HCT116 (cell line): ENCODE results near the gene JAM3. TPM values are rescaled to one million over a fixed set of nuclear protein-coding genes. Genes with fewer than 3 reads are reported as not detected.

ENCODE experiments used
- ATAC-seq: fragments of 200-7000 bp; cut with Tn5 transposase; 2 replicates; pipeline ENCODE4 v1.9.1; 2020; ENCODE audit warnings: mild to moderate bottlenecking, moderate library complexity
- BruUV-seq: library from RNA; stranded (reverse); fragments of 400-500 nt; replicated peaks from 2 replicates; lab custom pipeline; 2021; lab: Mats Ljungman, UMichigan
- CTCF ChIA-PET: fragments of 300-600 bp; sonication (Branson Sonifier 250); formaldehyde crosslinking; loops from one replicate; lab custom pipeline; 2021; ENCODE audit warnings: antibody characterized with exemption; lab: Charles Lee
- POLR2A ChIA-PET: fragments of 300-600, 350-600 bp; sonication (Branson Sonifier 250); formaldehyde crosslinking; loops from one replicate; lab custom pipeline; 2021; ENCODE audit warnings: antibody characterized with exemption; lab: Charles Lee
- RAD21 ChIA-PET, 2 experiments: fragments of 300-600 bp; sonication (Branson Sonifier 250); formaldehyde crosslinking; loops; one replicate each; lab custom pipeline; 2023; ENCODE audit warnings: low total read pairs in 2 of 2; ENCODE audit not compliant: uncharacterized antibody in 2 of 2, unreplicated experiment in 2 of 2, low non-redundant PET in 1 of 2; lab: Charles Lee
- DNase-seq: peaks from one replicate; pipeline ENCODE4 v3.0.0-alpha.2; 2010; ENCODE audit warnings: low read depth, low spot score
- H2AFZ ChIP-seq: fragments of 200-600 bp; shearing (Covaris generic), sonication (generic); 2 replicates; pipeline ENCODE4 v1.6.1; 2017; ENCODE audit warnings: low read depth, mixed run types, mixed read lengths, antibody characterized with exemption, low read length; ENCODE audit not compliant: poor library complexity, severe bottlenecking
- H3K27ac ChIP-seq: 2 replicates; pipeline ENCODE4 v1.5.1; 2012; ENCODE audit warnings: low read depth, low read length
- H3K27me3 ChIP-seq: fragments of 200-600 bp; sonication (generic); 2 replicates; pipeline ENCODE4 v1.6.1; 2016; ENCODE audit warnings: mixed run types, low read length, mixed read lengths; ENCODE audit not compliant: insufficient read depth
- H3K36me3 ChIP-seq, 2 experiments: fragments of 200-500 bp in 1 of 2; fragments of 200-600 bp in 1 of 2; sonication (Bioruptor generic) in 1 of 2; sonication (generic) in 1 of 2; 2 replicates each; pipeline versions ENCODE4 v1.5.1 to v1.6.1; 2014 to 2016; ENCODE audit warnings: low read length in 2 of 2, inconsistent platforms in 1 of 2, mixed read lengths in 1 of 2, mixed run types in 1 of 2; ENCODE audit not compliant: insufficient read depth in 2 of 2, control insufficient read depth in 1 of 2
- H3K4me1 ChIP-seq, 2 experiments: fragments of 200-600 bp in 1 of 2; sonication (generic) in 1 of 2; 2 replicates each; pipeline versions ENCODE4 v1.5.1 to v1.6.1; 2012 to 2017; ENCODE audit warnings: low read length in 2 of 2, inconsistent platforms in 1 of 2, mild to moderate bottlenecking in 1 of 2, mixed read lengths in 1 of 2, mixed run types in 1 of 2, moderate library complexity in 1 of 2; ENCODE audit not compliant: insufficient read depth in 2 of 2, control insufficient read depth in 1 of 2
- H3K4me2 ChIP-seq: fragments of 200-600 bp; sonication (generic); 2 replicates; pipeline ENCODE4 v1.6.1; 2017; ENCODE audit warnings: mixed run types, low read length, mixed read lengths
- H3K4me3 ChIP-seq, 2 experiments: fragments of 200-600 bp in 1 of 2; sonication (generic) in 1 of 2; replicated peaks in 1 of 2; 2 replicates each; pipeline ENCODE4 v1.5.1; 2011 to 2016; ENCODE audit warnings: low read length in 2 of 2, control low read depth in 1 of 2, low read depth in 1 of 2, mild to moderate bottlenecking in 1 of 2, mixed read lengths in 1 of 2, mixed run types in 1 of 2
- H3K79me2 ChIP-seq: fragments of 200-600 bp; sonication (generic); 2 replicates; pipeline ENCODE4 v1.6.1; 2017; ENCODE audit warnings: mild to moderate bottlenecking, mixed run types, low read length, moderate library complexity, mixed read lengths; ENCODE audit not compliant: insufficient read depth
- H3K9ac ChIP-seq: fragments of 200-600 bp; sonication (generic); 2 replicates; pipeline ENCODE4 v1.6.1; 2016; ENCODE audit warnings: low read length, mixed read lengths
- H3K9me2 ChIP-seq: fragments of 200-600 bp; sonication (generic), shearing (Covaris generic); 2 replicates; pipeline ENCODE4 v1.6.1; 2017; ENCODE audit warnings: mixed run types, mild to moderate bottlenecking, moderate library complexity; ENCODE audit not compliant: insufficient read depth
- H3K9me3 ChIP-seq, 2 experiments: fragments of 200-500 bp in 1 of 2; fragments of 200-600 bp in 1 of 2; sonication (Bioruptor generic) in 1 of 2; sonication (generic) in 1 of 2; 2 replicates each; pipeline ENCODE4 v1.6.1; 2014 to 2017; ENCODE audit warnings: low read length in 2 of 2, mixed read lengths in 2 of 2, inconsistent platforms in 1 of 2, low read depth in 1 of 2, mild to moderate bottlenecking in 1 of 2, mixed run types in 1 of 2, moderate library complexity in 1 of 2; ENCODE audit not compliant: control insufficient read depth in 1 of 2, insufficient read depth in 1 of 2
- H4K20me1 ChIP-seq: fragments of 200-600 bp; sonication (generic), shearing (Covaris generic); 2 replicates; pipeline ENCODE4 v1.6.1; 2017; ENCODE audit warnings: mixed run types, mild to moderate bottlenecking, moderate library complexity; ENCODE audit not compliant: insufficient read depth
- ATF3 ChIP-seq: IDR thresholded peaks from 2 replicates; pipeline ENCODE4 v1.6.1; 2012
- CBX3 ChIP-seq: IDR thresholded peaks from 2 replicates; pipeline ENCODE4 v1.6.1; 2012; ENCODE audit warnings: low read depth
- CTCF ChIP-seq, 3 experiments: fragments of 200-600 bp in 1 of 3; sonication (generic) in 1 of 3; IDR thresholded peaks in 2 of 3; conservative IDR thresholded peaks in 1 of 3; 2 replicates each; pipeline ENCODE4 v1.5.1; 2012 to 2017; ENCODE audit warnings: low read depth in 2 of 3, low read length in 2 of 3, antibody characterized with exemption in 1 of 3, borderline replicate concordance in 1 of 3, control low read depth in 1 of 3, mild to moderate bottlenecking in 1 of 3, mixed read lengths in 1 of 3, mixed run types in 1 of 3, moderate library complexity in 1 of 3; ENCODE audit not compliant: insufficient read depth in 1 of 3
- ELF1 ChIP-seq: IDR thresholded peaks from 2 replicates; pipeline ENCODE4 v1.6.1; 2012; ENCODE audit warnings: low read depth, borderline replicate concordance
- EZH2 ChIP-seq: fragments of 200-600 bp; sonication (generic); IDR thresholded peaks from 2 replicates; pipeline ENCODE4 v1.6.1; 2017; ENCODE audit warnings: antibody characterized with exemption, mixed run types
- EZH2phosphoT487 ChIP-seq: fragments of 200-600 bp; IDR thresholded peaks from 2 replicates; pipeline ENCODE4 v1.6.1; 2018; ENCODE audit warnings: antibody characterized with exemption, borderline replicate concordance
- FOSL1 ChIP-seq: IDR thresholded peaks from 2 replicates; pipeline ENCODE4 v1.6.1; 2012; ENCODE audit warnings: low read depth
- JUND ChIP-seq: IDR thresholded peaks from 2 replicates; pipeline ENCODE4 v1.6.1; 2012
- MAX ChIP-seq: IDR thresholded peaks from 2 replicates; pipeline ENCODE4 v1.6.1; 2012
- POLR2A ChIP-seq: IDR thresholded peaks from 2 replicates; pipeline ENCODE4 v1.7.0; 2011; ENCODE audit warnings: borderline replicate concordance; ENCODE audit not compliant: insufficient read depth, insufficient read length; ENCODE audit errors: extremely low read depth
- RAD21 ChIP-seq: IDR thresholded peaks from 2 replicates; pipeline ENCODE4 v1.6.1; 2012; ENCODE audit warnings: low read depth, mild to moderate bottlenecking
- SIN3A ChIP-seq: IDR thresholded peaks from 2 replicates; pipeline ENCODE4 v1.6.1; 2012; ENCODE audit warnings: low read depth
- SP1 ChIP-seq: IDR thresholded peaks from 2 replicates; pipeline ENCODE4 v1.6.1; 2012; ENCODE audit warnings: low read depth
- SRF ChIP-seq: IDR thresholded peaks from 2 replicates; pipeline ENCODE4 v1.6.1; 2012; ENCODE audit warnings: low read depth
- TCF7L2 ChIP-seq: IDR thresholded peaks from 2 replicates; pipeline ENCODE4 v1.7.0; 2011; ENCODE audit warnings: borderline replicate concordance, inconsistent platforms; ENCODE audit not compliant: insufficient read depth, insufficient read length; ENCODE audit errors: extremely low read depth
- YY1 ChIP-seq: IDR thresholded peaks from 2 replicates; pipeline ENCODE4 v1.6.1; 2011; ENCODE audit warnings: low read length, low read depth, moderate library complexity, mild to moderate bottlenecking; ENCODE audit not compliant: insufficient replicate concordance; ENCODE audit errors: extremely low read depth
- ZBTB33 ChIP-seq: IDR thresholded peaks from 2 replicates; pipeline ENCODE4 v1.6.1; 2011; ENCODE audit warnings: mild to moderate bottlenecking, low read length, moderate library complexity; ENCODE audit not compliant: insufficient replicate concordance; ENCODE audit errors: extremely low read depth
- ZFX ChIP-seq: fragments of 450-650 bp; IDR thresholded peaks from 2 replicates; pipeline ENCODE4 v1.6.1; 2017
- ZNF274 ChIP-seq: fragments of 200-500 bp; sonication (Bioruptor generic); IDR thresholded peaks from 2 replicates; pipeline ENCODE4 v1.6.1; 2014; ENCODE audit warnings: mild to moderate bottlenecking, low read depth, low read length, inconsistent platforms
- intact Hi-C: fragments of 100-400 bp; cut with micrococcal nuclease; formaldehyde crosslinking; loops from 2 replicates; pipeline ENCODE4 v1.10.0; 2022
- total RNA-seq: library from RNA; stranded (reverse); gene quantifications from one replicate; pipeline ENCODE4 v1.2.1, GENCODE V29; 2021; ENCODE audit not compliant: unreplicated experiment
- TF ChIP-seq, protein P1 (sequence below): IDR thresholded peaks from 2 replicates; pipeline ENCODE4 v1.6.1; 2012; ENCODE audit warnings: low read depth

JAM3 gene
- total RNA-seq, 1 experiment from 2014 or later, result 0.25 TPM

DNA sequence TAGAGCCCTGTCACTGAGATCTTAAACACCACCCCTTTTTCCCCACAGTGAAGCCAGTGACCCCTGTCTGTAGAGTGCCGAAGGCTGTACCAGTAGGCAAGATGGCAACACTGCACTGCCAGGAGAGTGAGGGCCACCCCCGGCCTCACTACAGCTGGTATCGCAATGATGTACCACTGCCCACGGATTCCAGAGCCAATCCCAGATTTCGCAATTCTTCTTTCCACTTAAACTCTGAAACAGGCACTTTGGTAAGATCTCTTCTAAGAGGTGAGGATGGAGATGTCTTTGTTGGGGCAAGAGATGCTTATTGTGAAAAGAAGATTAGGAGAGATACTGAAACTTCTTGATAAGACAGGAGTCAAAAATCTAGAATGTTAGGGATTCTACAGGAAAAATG is 75.9 kb downstream of the JAM3 start:
- no peaks in the 10 kb centered on the region for H3K9me2 ChIP-seq
- ChIA-PET POLR2A (no interaction called here), CTCF (interaction anchor here (1.3 kb wide), 1 partner anchor 94 kb away, joined by 3 read pairs; no protein-coding TSS in a partner anchor), RAD21 (no interaction called here)
- DNase-seq, result no peak
- no peaks in the 10 kb centered on the region for H3K79me2 ChIP-seq
- intact Hi-C loops, result no loop called here
- H3K4me2 ChIP-seq, result no peak overlapping the region
- no peaks in the 10 kb centered on the region for H4K20me1 ChIP-seq
- H2AFZ ChIP-seq, result no peak overlapping the region
- ATAC-seq, result no peak
- no peaks in the 10 kb centered on the region for H3K9me3 ChIP-seq
- no peak overlapping the region for H3K9ac ChIP-seq
- TF ChIP-seq ELF1 (no peak), ATF3 (no peak), SRF (no peak), ZBTB33 (no peak), POLR2A (no peak), MAX (no peak), TCF7L2 (no peak), RAD21 (no peak), CTCF (IDR thresholded peaks at IDR 0.05 in 2 of 3, conservative IDR thresholded peaks at IDR 0.05 in 1 of 3; ENCODE audit: borderline replicate concordance in 1 of 3, insufficient read depth in 1 of 3, low read depth in 2 of 3, low read length in 2 of 3) (no peak), FOSL1 (no peak), CBX3 (no peak), SIN3A (no peak), YY1 (no peak), EZH2phosphoT487 (no peak), SP1 (no peak), JUND (no peak), EZH2 (no peak), ZNF274 (no peak), ZFX (no peak)
- TF ChIP-seq, protein P1, sequence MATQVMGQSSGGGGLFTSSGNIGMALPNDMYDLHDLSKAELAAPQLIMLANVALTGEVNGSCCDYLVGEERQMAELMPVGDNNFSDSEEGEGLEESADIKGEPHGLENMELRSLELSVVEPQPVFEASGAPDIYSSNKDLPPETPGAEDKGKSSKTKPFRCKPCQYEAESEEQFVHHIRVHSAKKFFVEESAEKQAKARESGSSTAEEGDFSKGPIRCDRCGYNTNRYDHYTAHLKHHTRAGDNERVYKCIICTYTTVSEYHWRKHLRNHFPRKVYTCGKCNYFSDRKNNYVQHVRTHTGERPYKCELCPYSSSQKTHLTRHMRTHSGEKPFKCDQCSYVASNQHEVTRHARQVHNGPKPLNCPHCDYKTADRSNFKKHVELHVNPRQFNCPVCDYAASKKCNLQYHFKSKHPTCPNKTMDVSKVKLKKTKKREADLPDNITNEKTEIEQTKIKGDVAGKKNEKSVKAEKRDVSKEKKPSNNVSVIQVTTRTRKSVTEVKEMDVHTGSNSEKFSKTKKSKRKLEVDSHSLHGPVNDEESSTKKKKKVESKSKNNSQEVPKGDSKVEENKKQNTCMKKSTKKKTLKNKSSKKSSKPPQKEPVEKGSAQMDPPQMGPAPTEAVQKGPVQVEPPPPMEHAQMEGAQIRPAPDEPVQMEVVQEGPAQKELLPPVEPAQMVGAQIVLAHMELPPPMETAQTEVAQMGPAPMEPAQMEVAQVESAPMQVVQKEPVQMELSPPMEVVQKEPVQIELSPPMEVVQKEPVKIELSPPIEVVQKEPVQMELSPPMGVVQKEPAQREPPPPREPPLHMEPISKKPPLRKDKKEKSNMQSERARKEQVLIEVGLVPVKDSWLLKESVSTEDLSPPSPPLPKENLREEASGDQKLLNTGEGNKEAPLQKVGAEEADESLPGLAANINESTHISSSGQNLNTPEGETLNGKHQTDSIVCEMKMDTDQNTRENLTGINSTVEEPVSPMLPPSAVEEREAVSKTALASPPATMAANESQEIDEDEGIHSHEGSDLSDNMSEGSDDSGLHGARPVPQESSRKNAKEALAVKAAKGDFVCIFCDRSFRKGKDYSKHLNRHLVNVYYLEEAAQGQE, result no peak
- no peak overlapping the region for H3K27ac ChIP-seq
- H3K27me3 ChIP-seq, result peaks cover 13% of the 10 kb centered on the region; the same call in 1 of the 2 replicates
- no TSS peak for BruUV-seq
- H3K36me3 ChIP-seq, result peaks cover 0 to 8% of the 10 kb centered on the region in 2 experiments; a peak in 1 of 4 replicates
- no peaks in the 10 kb centered on the region for H3K4me1 ChIP-seq
- no peak overlapping the region for H3K4me3 ChIP-seq
